NCI-H226 (cell line): Measurements from ENCODE around the gene GLUL.

Source experiments
- DNase-seq: peaks from one replicate; pipeline ENCODE4 v3.0.0-alpha.2; 2015

Gene GLUL

DNA sequence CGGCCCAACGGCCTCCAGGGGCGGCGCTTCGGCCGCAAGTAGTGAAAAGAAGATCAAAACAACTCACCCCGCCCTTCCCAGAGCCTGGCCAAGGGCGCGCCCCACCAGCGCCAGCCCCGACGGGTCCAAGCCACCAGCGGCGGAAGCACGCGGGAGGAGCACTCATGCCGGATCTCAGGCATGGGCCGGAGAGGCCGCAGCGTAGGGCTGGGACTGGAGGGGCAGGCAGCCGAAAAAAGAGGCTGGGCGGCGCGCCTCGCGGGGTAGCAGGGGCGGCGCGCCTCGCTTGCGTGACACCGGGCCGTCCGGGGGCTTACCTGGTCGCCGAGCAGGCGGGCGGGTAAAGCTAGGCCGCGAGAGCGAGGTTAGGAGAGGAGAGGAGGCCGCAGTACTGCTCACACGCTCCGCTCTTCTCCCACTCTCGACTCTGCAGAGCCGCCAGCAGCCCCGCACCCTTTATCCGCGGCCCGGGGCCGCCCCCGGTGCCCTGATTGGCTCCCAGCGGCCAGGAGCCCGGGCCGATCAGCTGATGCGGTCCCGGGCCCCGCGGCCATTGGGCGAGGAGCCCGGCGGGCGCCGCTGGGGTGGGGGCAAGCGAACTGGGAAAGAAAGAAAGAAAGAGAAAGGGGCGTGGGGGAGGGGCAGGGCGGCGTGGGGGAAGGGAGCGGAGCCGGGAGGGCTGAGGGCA lies at the start of gene GLUL:
Gene GLUL, minus strand, starts transcription at position 429 of the 688 bp plus-strand sequence. CDS start 3,053 bp downstream, outside the sequence.
- DNase-seq, result peak; percentile 91

DNA sequence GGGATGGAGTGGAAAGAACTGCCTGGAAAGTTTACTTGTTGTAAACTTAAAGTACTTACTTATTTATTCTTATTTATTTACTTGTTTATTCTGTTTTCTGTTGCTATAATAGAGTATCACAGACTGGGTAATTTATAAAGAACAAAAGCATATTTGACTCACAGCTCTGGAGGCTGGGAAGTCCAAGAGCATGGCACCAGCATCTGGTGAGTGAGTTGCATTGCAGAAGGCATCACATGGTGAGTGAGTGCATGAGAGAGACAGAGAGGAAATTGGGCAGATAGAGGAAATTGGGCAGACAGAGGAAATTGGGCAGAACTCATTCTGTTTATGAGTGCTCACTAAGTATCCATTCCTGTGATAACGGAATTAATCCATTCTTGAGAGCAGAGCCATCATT lies 46.7 kb upstream of the GLUL start:
- DNase-seq, result no peak

DNA sequence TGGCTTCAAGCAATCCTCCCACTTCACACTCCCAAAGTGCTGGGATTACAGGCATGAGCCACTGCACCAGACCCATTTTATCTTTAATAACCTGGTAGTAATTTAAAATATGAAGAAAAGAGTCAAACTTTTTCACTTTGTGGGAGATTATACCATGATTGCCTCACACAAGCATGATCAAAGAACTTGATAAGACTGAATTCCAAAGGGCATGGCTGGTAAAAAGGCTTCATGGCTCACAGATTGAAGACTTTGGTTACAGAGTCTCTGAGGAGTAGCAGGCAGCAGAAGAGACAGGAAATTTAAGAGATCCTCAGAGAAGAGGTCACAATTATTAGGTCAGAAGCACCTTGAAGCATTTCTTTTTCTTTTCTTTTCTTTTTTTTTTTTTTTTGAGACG lies 42.0 kb upstream of the GLUL start:
- no peak for DNase-seq

DNA sequence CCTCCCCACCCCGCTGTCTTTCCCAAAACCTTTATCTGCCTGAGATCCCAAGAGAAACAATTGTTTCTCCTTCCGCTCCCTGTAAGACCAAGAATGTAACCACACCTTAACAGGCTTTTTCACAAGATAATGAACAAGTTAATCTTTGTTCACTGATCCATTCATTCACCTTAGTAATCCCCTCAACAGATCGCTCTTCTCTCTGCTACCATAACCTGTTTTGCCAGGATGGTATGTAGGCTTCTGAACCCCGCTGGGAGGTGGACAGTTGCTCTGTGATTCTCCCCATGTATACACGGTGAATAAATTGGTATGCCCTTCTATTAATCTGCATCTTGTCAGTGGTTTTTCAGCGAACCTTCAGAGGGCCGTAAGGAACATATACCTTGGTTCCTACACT lies 39.7 kb upstream of the GLUL start:
- DNase-seq, result no peak

DNA sequence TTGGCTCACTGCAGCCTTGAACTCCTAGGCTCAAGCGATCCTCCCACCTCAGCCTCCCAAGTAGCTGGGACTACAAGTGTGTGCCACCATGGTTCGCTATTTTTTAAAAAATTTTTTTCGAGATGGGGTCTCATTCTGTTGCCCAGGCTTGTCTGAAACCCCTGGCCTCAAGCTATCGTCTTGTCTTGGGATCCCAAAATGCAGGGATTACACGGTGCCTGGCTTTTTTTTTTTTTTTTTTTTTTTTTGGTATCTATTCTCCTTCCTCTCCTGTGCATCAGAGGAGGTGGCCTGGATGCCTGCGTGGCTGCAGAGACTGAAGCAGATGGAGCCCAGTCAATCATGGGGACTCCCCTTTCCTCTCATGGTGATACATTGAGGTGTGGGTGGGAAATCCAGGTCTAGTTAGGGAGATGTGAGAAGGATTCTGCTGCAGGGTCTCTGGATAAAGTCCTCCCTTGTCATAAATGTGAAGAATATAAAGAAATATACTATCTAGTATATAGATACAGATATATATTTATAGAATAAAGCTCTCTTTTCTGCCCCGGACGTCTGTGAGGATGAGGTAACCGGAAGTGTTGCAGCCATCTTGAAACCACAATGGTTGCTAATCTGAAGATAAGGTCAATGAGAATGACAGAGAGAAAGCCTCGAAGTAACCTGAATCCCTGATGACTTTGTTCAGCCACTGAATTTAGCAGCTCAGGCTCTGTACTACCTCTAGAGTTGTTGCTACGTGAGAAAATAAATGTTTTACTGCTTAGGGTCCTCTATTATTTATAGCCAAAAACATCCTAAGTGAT lies 38.9 kb upstream of the GLUL start:
- peak; percentile 54 for DNase-seq

DNA sequence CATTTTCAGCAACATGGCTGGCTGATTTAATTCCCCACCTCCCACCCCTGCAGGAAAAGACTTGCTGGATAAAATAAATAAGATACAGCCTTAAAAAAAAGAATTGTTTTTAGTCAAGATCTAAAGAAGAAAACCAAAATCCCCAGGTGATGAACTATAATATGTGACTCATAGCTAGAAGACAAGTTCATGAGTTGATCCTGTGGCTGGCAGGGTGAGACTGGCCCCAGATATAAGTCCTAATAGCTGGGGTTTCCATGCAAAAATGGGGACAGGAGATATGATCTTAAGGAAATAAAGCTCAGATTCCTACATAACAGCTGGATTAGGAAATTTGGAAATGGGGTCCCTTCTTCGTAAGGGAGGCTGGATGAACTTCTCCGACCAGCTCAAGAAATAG lies 36.5 kb upstream of the GLUL start:
- no peak for DNase-seq

DNA sequence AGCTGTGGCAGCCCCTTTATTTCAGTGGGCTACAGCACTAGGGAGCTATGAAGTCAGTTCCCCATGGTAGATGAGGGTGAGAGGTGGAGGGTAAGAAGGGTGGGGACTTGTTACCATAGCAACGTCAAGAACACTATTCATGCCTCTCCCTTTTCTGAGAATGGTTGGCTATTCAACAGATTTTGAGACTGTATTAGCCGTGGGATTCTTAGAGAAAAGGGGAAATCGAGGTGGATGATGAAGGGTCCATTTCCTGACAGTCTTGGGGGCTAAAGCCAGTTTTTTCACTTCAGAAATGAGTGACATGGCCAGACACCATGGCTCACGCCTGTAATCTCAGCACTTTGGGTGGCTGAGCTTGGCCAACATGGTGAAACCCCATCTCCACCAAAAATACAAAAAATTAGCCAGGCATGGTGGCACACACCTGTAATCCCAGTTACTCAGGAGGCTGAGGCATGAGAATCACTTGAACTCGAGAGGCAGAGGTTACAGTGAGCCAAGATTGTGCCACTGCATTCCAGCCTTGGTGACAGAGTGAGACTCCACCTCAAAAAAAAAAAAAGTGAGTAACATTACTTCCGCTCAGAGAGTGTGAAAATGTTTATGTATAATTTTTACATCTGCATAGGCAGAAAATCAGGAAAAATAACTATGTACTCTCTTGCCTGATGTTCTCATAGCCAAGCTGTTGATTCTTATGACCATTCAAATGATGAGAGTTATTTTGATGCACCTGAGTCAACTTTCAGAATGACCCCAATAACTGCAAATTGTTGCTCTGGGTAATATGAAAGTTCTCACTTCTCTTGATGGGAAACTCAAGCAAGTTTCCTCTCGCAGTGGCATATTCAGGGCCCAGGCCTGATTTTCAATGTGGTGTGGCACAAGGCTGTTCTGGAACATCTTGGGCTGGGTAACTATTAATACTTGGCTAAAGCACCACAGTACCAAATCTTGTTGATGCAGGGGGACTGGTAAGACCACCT lies 35.1 kb upstream of the GLUL start:
- DNase-seq, result no peak

DNA sequence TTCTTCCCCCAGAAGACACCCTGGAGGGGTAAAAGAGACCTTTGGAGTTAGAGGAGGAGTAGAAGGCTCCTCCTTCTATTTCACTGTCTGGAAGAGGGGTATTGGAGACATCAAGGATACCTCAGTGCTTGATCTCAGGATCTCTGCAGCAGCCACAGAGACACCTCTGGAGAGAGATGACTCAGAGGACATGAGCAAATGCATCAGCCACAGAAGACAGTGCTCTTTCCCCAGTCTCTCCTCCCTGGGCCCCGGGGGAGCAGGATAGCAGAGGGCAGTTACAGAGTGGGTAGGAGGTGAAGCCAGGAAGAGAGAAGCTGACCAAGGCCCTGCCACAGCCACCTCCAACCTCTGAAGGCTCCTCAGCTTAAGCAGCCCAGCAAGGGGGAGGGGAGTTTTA lies 24.2 kb upstream of the GLUL start:
- DNase-seq, result no peak

DNA sequence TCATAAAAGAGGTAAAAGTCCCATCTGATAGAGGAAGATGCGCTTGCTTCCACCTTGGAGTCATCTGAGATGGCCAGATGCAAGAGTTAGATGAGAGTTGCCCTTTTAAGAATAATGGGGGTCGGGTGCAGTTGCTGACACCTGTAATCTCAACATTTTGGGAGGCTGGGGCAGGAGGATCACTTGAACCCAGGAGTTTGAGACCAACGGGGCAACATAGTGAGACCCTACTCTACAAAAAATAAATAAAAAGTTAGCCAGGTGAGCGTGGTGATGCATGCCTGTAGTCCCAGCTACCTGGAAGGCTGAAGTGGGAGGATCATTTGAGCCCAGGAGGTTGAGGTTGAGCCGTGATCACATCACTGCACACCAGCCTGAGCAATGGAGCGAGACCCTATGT lies 22.4 kb upstream of the GLUL start:
- DNase-seq, result no peak

DNA sequence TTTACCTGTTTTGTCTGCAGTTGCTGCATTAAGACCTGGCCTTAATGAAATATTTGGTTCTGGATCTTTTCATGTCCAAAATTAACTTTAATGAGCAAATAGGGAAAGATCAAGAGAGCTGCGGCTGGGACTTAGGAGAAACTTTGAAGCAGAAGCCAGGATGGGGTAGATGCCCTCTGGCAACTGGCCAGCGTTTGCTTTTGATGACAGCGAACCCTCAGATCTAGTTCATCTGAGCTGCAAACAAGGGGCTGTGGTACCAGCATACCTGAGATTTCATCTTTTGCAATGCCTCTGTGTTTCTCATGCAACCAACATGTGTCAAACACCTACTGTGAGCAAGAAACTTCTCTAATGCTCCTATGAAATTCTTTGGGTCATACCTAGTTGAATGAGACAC lies 21.9 kb upstream of the GLUL start:
- DNase-seq, result no peak

DNA sequence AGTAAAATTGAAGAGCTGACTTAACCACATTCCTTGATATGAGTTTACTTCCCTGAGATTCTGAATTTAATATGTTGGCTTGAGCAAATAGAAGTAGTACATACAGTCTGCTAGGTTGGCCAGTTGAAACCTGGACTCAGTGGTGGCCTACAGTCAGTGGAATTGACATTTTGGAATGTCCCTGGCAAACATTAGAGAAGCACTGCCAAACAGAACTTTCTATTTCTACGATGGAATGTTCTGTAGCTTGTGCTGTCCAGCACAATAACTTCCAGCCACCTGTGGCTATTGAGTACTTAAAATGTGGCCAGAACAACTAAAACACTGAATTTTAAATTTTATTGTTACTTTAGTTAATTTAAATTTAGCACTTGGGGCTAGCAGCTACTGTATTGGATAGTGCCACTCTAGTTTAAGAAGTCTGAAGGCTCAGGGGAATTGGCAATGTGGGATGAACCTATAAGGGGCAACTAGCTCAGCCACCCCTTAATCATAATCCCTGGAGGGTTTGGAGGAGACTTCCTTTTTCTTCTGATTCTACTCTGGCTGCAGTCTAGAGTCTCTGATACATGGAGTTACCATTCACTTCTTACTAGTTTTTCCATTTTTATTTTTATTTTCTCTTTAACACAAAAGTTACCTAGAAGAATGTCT lies 19.2 kb upstream of the GLUL start:
- DNase-seq, result no peak

DNA sequence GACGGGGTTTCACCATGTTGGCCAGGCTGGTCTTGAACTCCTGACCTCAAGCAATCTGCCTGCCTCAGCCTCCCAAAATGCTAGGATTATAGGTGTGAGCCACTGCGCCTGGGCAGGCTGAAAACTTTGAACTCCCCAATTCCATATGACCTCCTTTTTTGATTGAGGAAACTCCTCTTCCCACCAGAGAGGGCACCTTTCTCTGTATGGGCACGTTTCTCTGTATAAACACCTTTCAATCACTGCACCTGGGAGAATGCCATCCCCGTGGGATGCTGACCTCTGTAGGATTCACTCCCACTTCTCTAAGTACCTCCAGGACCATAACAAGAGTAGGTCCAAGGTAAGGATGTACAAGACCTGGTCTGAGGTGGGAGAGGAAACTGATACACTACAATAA lies 18.5 kb upstream of the GLUL start:
- no peak for DNase-seq

DNA sequence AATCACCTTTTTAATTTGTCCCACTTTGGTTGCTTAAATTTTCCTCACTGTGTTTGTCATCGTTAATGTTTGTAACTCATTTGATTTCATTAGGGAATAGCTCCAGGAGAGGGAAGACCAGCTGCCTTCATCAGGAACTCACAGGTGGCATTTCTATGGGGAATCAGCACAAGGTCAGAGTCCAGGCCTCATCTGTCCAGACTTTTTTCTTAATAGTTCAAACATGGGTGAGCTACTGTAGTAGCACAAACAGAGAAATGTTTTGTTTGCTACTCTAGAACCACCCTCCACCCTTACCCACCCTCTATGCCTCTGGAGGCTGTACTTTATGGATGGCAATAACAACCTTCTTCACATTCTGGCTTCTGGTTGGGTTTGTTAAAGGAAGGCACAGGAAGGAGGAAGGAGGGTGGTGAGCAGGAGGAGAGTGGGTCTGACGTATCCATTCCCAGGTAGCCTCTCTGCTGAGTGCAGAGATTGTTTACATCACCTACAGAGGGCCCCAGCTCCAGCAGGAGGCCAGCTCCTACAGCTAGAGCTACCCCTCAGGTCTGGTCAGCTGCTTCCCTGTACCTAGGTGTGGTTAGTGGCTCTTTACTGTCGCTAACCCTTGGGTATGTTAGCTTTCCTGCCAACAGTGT lies 17.0 kb upstream of the GLUL start:
- DNase-seq, result no peak

DNA sequence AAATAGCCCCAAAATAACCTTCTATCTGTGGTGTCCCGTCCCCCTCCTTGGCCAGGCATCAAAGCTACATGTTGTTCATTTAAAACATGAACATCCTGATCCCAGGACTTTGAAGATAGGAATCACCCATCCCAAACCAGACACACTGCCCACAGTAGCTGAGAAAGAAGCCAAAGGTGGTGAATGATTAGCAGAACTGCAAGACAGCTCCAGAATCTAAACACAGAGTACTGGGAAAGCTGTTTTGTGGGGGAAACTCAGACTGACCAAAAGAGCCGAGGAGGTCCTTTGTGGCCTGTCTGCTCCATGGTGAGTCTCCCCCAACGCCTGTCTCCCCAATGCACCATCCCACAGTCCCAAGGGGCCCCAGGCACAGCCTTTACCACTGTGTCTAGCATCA lies 16.1 kb upstream of the GLUL start:
- DNase-seq, result no peak

DNA sequence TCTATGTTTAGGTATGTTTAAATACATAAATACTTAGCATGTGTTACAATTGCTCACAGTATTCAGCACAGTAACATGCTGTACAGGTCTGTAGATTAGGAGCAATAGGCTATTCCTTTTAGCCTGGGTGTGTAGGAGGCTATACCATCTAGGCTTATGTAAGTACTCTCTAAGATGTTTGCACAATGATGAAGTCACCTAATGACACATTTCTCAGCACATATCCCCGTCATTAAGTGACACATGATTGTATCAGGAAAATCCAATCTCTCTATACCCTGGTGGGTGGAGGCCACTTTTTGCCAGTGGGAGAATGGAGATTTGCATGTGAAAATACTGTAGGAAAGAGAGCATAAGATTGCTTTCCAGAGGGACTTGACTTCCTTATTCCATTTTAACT lies 14.4 kb upstream of the GLUL start:
- no peak for DNase-seq

DNA sequence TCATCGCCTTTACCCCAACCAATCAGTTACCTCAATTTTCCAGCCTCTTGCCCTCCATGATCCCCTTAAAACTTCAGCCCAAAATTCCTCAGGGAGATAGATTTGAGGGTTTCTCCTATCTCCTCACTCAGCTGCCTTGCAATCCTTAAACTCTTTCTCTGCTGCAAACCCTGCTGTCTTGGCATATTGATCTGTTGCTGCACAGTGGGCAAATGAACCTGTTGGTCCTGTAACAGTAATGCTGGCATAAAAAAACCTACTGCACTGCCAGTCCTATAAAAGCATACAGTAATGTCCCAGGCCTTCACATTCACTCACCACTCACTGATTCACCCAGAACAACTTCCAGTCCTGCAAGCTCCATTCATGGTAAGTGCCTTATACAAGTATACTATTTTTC lies 14.0 kb upstream of the GLUL start:
- no peak for DNase-seq

DNA sequence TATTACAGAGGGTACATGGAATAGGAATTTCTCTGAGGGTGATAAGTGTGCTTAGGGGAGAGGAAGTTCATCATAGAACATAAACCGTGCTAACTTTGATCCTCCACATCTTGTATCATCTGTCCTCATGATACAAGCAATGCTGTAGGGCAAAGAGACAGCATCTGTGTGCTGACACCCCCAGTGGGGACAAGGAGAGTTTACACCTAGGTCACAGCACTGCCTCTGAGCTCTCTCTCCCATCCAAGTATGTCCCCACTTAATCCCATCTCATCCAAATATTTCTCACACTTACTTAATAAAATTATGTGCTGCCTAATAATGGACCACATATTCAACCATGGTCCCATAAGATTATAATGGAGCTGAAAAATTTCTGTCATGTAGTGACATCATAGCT lies 13.2 kb upstream of the GLUL start:
- DNase-seq, result no peak

DNA sequence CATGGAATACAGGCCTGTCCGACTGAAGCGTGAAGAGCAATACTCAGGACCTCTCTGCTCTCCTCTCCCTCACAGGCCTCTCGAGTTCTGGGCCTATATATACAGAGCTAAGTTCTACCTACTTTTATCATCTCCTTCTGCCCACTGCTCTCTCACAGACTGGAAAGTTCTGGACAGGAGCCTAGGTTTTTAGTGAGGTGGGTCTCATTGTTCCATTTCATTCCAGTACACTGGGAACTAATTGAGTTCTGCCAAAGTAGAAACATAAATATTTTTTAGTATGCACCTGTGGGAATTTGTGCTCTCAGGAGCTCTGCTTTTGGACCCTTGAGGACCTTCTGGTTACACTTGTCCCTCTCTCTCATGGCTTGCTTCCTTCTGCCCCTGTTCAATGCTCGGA lies 9.0 kb upstream of the GLUL start, which contains the start of gene TEDDM1:
Gene TEDDM1, minus strand, starts transcription at position 101 of the 400 bp plus-strand sequence. CDS start 182 bp downstream, outside the sequence.
- DNase-seq, result no peak

DNA sequence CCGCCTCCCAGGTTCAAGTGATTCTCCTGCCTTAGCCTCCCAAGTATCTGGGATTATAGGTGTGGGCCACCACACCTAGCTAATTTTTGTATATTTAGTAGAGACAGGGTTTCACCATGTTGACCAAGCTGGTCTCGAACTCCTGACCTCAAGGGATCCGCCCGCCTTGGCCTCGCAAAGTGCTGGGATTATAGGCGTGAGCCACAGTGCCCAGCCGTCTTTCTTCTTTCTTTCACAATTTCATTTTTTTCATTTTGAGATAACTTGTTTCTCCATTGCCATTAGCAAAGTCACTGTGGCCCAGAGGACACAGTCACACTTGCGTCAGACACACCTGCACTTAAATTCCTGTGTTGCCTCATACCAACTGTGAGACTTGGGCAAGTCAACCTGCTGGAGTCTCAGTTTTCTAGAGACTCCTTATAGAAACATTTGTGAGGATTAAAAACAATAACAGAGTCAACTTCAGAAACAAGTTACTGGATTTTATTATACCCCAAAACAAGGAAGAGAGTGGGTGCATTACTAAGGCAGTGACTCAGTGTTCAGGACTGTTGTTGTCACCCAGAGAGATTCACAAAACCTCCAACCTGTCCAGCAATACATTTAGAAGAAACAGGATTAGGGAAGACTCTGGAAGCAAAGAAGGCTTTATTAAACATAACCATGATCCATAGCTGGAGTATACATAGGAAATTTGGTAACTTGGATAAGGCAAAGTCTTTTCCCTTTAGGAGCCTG lies 6.2 kb upstream of the GLUL start:
- DNase-seq, result no peak

DNA sequence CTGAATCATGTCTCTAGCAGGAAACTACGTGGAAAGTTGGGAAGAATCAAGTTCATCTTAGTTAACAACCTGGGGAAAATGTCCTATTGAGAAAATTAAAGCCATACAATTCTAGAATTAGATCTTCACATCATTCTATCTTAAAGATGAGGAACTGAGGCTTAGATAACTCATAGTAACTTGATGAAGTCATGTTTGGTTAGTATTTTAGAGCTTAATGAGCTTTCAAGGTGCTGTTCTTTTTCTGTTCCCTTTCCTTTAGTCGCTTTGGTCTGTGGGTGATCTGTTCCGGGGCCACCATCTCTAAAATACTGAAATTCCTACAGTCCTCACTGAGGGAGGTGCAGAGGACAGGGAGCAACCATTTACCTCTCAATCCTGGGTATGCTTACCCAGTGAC lies 4.3 kb upstream of the GLUL start:
- no peak for DNase-seq

DNA sequence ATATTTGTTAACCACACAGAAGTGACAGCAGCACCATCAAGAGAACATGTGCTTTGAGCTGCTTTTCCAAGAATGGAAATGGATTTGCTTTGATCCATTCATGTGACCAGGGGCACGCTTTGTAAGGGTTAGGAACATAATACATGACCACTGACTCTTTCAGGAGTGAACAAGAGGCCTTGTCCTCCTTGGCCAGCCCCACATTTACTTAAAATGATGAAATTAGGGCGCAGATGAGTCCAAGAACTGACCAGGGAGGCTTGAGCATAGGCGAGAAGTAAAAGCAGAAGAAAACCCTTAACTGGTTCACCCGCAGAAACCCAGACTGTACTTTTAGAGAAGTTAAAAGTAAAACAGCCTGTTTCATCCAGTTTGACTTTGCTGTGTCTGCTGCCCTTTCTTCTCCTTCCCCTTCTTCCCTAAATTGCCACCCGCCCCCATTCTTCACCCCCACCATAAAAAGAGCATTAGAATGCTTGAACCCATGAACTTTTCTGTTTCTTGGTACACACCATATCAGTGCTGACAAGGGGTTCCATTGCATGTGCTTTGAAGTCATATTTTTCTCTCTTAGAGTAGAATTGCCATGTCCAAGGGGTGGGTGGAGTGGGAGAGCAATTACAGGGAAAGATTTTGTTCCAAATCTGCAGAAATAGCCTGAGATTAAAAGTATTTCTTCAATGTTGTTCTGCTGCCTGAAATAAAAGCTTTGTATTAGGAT lies 2.6 kb upstream of the GLUL start:
- no peak for DNase-seq
